Measurements from ENCODE around the gene NPAS2. TPM values are rescaled to one million over a fixed set of nuclear protein-coding genes. Genes with fewer than 3 reads are reported as not detected.

Gene NPAS2
- polyA plus RNA-seq, 3 donors: 10.6 to 12.0 (median 11.5) TPM

DNA sequence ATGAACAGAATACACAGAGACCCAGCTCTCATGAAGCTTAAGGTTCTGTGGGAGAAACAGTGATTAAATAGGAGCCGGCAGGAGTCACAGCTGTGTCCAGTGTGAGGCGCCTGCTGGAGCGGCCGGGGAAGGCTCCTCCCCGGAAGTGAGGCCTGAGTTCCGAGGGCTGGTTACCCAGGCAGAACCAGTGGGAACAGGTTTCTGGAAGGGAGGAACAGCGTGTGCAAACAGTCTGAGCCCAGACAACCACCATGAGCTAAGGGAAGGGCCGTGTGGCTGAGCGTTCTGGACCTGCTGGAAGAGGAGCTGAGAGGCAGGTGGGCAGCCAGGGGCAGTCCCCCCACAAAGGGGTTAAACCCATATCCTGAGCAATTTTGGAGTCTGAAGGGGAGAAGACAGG, 26.0 kb upstream of the NPAS2 start:
- no peak for DNase-seq (ENCODE audit: low read depth in 3 of 3, low spot score in 2 of 3)

DNA sequence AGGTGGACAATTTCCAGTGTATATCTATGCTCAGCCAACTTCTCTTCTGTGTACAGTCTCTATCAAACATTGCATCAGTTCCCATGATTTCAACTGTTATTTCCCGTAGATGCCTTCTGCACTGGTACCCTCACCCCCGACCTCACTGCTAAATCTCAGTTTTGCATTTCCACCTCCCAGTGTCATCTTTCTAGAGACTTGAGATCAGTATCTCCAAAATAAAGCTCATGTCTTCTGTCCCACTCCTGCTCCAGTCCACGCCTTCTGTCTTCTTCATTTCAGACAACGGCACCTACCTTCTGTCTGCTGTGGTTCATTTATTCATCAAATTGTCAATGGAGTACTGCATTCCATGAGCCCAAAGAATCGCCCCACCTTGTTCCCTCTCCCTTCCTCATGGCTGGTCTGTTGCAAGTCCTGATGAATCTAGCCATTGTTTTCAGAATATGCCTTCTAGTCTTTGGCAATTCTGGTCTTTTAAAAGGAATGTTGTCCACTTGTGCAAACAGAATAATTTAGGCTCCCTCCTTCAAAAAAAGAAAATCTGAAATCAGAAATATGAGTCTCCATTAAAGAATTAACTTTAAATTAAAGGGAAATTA, 23.3 kb upstream of the NPAS2 start:
- no peak for DNase-seq (ENCODE audit: low read depth in 3 of 3, low spot score in 2 of 3)

DNA sequence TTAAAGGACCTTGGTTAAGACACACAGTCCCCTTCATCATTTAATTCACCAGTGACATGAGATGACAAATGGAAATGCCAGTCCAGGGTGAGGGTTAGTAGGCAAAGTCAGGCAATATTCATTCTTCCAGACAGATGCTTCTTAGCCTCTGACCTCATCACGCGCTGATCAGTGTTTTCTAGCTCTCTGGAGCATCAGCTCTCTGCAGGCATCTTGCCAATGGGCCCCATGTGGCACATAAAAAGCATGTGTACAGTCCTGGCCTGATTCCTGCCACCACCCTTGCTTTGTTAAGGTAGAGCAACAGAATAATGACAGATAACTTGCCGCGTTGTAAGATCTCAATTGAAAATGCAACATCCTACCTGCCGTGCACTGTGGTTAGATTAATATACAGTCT, 20.3 kb upstream of the NPAS2 start:
- no peak for DNase-seq (ENCODE audit: low read depth in 3 of 3, low spot score in 2 of 3)

DNA sequence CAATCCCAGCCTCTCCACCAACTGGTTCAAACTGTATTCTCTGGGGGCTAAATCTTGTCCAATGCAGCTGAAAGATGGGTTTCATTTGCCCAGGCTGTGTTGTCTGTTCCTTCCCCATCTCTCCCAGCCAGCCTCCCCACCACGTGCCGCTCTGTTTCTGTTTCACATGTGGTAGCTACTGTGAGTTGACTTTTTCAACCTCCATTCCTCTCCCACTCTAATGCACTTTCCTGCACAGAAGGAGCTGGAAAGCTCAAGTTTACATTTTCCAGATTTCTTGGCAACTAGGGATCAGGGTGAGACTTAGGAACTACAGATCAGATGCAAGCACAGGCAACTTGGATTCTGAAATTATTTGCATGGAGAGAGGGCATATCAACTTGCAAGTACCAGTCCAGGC, 19.0 kb upstream of the NPAS2 start:
- no peak for DNase-seq (ENCODE audit: low read depth in 3 of 3, low spot score in 2 of 3)

DNA sequence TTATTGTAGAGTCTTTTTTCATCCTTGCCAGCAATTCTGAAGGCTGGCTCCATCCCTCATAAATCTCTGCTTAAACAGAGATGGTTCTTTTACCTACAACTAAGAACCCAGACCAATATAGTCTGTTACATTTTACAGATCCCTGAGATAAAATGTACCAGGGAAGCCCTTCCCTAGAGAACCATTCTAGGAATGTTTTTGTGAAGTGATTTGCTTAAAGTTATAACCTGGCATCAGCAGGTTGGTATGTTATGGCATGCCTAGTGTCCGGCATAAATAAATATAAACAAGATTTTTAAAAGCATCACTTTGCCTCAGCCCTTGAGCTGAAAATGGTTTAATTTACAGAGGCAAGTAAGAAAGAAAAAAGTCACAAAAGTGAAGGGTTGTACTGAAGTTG, 18.5 kb upstream of the NPAS2 start:
- no peak for DNase-seq (ENCODE audit: low read depth in 3 of 3, low spot score in 2 of 3)

DNA sequence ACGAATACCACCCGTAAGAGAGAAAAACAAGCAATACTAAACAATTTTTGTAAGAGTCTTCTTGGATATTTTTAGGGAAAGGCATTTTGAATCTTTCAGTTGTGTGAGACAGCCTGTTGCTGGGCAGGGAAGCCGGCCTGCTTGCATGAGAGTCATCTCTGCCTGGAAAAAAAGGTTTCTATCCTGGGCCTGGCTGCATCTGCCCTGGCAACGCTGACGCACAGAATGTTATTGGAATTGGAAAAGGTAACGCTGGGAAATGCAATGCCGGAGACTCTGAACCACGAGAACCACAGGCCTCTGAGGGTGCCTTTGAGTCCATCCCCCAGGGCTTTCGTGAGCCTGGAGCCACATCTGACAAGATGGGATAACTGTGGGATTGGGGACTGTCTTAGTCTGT, 17.9 kb upstream of the NPAS2 start:
- DNase-seq (ENCODE audit: low read depth in 3 of 3, low spot score in 2 of 3): no peak

DNA sequence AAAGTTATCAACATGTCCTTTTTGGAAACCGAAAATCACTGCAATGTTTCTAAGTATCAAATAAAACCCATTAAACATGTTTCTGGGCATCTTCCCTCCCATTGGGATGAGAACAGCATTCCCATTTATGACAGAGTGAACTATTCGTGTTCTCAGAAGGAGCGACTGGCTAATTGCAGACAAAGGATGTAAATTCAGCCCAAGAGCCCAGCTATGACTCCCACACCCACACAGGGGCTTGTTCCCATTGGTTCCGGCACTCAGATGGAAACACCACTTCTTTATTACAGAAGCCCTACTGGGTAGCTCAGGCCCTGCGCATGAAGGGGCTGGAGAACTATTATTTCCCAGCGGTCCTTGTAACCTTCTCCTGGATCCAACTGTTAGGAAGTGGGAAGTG, 16.6 kb upstream of the NPAS2 start:
- DNase-seq (ENCODE audit: low read depth in 3 of 3, low spot score in 2 of 3): no peak

DNA sequence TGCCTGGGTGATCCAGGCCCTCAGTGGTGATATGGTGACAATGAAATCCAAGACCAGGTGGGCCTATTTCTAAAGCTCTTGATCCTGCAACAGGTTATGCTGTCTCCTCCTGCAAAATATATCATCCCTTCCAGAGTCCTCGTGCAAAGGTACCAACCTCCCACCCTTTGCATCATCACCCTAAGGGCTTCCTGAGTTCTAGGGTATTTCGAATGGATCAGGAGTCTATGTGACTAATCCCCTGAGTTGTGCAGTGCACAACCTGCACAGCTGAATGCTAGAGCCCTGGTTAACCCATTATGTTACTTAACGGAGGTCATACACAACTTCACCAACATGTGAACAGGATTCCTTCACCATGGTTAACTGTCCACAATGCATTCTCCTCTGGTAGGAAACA, 13.4 kb upstream of the NPAS2 start:
- no peak for DNase-seq (ENCODE audit: low read depth in 3 of 3, low spot score in 2 of 3)

DNA sequence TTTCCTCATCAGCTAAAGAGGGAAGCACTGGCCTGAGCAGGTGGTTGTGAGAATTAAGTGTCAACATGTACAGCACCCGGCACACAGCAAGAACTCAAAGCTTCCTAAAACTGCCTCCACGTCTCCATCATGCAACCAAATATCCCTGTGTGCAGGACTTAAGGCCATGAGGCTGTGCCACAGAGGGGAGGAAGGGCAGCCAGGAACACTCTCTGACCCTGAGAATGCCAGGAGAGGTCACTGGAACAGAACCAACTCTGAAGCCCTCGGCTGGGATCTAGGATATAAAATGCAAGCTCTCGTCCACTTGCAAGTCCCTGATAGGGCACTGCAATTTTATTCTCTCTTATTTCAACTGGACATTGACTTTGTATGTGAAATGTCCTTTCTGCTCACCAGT, 12.2 kb upstream of the NPAS2 start:
- no peak for DNase-seq (ENCODE audit: low read depth in 3 of 3, low spot score in 2 of 3)

DNA sequence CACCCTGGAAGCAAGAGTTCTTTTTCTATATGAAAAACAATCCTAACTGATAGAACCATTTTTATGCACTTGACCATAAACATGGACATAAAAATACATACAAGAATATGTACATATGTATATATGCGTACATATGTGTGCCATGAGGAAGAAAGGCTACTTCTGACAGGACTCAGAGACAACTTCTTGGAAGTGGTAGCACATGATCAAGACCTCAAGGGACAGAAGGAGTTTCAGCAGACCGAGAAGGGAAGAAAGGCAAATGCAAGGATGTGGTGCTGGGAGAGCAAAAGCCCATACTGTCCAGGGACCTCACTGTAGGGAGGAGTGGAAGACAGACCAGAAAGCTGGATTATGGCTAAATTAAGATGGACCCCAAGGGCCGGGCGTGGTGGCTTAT, 11.4 kb upstream of the NPAS2 start:
- no peak for DNase-seq (ENCODE audit: low read depth in 3 of 3, low spot score in 2 of 3)

DNA sequence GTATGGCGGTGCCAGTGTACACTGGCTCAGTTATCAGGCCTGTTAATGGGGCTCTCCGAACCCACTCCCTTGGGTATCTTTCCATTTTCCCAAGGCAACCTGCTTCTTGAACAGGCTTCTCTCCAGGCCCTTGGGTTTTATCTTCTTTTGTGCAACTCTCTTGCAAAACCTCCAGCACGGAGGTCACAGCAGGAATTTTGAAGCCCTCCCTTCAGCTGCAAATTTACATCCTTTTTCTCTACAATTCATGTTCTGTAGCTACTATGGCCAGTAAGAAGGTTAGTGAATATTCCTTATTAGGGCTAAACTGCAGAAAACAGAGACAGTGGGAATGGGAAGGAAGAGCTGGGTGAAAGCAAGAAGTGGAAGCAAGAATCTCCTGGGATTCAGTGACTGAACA, 10.4 kb upstream of the NPAS2 start:
- DNase-seq (ENCODE audit: low read depth in 3 of 3, low spot score in 2 of 3): no peak

DNA sequence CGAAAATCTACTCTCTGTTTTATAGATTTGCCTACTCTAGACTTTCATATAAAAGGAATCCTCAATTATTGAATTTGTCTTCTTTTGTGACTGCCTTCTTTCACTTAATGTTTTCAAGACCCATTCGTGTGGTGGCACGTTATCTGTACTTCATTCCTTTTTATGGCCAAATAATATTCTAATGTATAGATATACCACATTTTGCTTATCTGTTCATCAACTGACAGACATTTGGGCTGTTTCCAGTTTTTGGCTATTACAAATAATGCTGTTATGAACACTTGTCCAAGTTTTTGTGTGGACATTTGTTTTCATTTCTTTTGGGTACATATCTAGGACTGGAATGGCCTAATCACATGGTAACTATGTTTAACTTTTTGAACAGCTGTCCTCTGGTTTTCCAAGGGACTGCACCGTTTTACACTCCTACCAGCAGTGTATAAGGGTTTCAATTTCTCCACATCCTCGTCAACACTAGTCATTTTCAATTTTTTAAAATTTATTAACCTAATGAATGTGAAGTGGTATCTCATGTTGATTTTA, 9.3 kb upstream of the NPAS2 start:
- no peak for DNase-seq (ENCODE audit: low read depth in 3 of 3, low spot score in 2 of 3)

DNA sequence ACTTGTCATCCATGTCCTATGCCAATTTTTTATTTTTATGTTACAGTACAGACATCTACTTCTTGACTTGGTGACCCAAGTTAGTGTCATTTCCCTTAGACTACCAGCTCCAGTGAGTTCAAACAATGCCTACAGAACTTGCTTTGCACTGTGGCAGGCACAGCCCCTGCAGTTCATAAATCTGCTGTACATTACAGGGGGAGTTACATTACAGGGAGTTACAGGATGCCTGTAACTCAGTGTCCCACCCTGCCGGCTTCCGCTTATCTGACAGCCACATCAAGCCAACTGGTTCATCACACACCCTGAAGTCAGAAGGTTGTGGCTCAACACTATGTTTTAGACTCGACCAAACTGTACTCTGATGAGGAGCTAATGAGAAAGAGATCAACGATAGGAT, 7.8 kb upstream of the NPAS2 start:
- DNase-seq (ENCODE audit: low read depth in 3 of 3, low spot score in 2 of 3): no peak

DNA sequence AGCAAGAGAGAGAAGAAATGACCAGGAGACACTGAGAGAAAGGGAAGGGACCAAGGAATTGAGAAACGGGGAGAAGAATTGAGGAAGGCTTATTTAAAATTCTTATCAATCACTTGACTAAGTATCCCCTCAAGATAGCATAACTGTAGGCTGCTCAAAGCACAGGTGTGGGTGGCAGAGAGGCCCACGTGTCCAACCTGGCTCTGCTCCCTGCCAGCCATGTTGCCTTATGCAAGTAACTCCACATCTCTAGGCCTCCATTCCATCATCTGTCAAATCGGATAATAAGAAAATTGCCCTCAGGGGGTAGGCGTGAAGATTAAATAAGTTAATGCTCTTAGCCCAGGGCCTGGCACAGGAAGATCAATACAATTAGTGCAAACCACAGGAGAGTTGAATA, 7.4 kb upstream of the NPAS2 start:
- DNase-seq (ENCODE audit: low read depth in 3 of 3, low spot score in 2 of 3): no peak

DNA sequence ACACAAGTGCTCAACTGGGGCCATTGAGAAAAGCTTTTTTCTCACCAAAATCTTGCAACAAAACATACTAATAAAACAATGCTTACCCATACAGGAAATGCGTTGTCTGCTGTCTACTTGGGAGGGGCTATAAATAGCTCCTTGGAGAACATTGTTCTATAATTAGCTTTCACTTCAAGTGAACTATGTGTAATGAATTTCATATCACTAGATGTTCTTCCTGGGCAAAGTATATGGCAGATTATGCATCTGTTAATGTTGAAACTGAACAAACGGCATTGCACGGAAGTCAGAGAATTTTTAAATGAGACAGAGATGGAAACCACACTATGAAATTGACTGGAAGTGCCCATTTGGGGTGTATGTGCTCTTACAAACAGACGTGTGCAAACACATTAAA, 6.4 kb upstream of the NPAS2 start:
- DNase-seq (ENCODE audit: low read depth in 3 of 3, low spot score in 2 of 3): no peak

DNA sequence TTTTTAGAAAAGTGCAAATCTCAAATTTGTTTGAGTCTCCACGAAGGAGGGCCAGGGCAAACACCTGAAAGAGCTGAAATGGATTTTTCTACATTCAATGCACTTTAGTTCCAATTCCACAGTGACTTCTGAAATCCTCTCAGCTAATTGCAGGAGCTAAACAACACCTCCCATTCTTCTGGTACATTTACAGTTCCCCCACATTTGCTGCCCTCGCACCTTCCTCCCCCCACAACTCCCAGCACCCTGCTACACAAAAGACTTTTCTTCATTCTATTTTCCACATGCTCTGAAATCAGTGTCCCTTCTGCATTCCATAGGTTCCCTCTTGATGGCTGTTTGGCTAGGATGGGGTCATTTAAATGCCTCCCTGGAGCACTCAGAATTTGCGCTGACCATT, 5.9 kb upstream of the NPAS2 start:
- DNase-seq (ENCODE audit: low read depth in 3 of 3, low spot score in 2 of 3): no peak

DNA sequence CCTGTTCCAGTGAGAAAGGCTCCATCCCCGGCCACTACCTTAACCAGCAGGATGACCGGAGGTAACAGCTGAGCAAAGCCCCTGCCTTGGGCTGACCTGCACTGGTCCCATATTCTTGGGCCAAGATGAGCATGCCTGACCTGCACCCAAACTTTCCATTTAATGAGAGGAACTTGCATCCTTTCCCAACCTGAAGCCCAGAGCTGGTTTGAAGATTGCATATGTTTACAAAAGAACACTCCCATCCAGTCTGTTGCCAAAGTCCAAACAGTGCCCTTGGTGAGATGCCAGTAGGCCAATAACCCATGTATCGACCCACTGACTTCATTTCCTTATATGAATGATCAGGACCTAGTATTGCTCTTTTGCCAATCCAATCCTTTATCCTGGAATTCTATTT, 5.5 kb upstream of the NPAS2 start:
- no peak for DNase-seq (ENCODE audit: low read depth in 3 of 3, low spot score in 2 of 3)

DNA sequence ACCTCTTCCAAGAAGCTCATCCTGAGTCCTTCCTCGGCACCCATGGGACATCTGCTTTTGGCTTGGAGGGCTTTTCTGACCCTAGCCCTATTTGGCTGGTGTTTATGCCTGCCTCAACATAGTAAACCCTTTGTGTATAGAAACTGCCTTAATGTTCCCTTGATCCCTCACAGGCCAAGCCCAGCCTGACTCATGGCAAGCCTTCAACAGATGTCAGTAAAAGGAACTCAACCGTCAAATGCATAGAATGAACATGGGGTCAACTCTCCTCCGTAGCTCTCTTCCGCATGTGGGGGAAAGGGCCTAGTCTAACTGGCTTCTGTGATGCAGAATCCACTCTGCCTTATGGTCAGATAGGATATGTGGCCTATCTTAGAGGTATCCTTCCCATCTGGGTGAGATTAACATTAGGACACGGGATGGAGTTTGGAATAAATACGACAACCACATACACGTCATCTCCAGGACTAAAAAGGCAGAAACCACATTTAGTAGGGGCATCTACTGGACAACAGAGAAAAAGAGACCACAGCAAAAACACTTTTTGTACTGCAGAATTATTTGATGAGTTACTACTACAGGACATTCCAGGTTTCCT, 2.5 kb upstream of the NPAS2 start:
- DNase-seq (ENCODE audit: low read depth in 3 of 3, low spot score in 2 of 3): no peak

DNA sequence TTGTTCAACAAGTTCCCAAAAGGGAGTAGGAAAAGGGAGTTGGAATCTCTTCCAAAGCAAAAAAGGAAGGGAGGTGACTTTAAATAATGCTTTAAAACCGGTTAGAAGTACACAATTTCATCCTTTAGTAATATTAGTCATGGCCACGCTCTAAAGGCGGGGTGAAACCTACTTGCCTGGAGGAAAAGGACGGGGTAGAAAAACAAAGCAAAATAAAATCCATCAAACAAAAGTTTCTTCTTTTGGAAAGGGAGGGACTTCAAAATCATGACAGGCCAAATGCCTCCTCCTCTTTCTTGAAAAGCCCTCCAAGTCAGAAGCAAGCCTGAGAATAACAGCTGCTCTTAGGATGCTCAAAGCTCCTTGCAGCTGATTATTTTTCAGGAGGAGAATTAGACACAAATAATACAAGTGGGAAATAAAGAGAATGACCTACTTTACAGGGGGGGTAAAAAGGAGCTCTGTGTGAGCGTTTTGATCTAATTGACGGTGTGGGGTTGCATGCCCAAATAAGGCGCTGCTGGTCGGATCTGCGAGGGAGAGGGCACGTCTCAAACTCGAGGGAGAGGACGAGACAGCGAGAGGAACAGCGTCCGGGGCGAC, 1.8 kb upstream of the NPAS2 start:
- DNase-seq (ENCODE audit: low read depth in 3 of 3, low spot score in 2 of 3): no peak

DNA sequence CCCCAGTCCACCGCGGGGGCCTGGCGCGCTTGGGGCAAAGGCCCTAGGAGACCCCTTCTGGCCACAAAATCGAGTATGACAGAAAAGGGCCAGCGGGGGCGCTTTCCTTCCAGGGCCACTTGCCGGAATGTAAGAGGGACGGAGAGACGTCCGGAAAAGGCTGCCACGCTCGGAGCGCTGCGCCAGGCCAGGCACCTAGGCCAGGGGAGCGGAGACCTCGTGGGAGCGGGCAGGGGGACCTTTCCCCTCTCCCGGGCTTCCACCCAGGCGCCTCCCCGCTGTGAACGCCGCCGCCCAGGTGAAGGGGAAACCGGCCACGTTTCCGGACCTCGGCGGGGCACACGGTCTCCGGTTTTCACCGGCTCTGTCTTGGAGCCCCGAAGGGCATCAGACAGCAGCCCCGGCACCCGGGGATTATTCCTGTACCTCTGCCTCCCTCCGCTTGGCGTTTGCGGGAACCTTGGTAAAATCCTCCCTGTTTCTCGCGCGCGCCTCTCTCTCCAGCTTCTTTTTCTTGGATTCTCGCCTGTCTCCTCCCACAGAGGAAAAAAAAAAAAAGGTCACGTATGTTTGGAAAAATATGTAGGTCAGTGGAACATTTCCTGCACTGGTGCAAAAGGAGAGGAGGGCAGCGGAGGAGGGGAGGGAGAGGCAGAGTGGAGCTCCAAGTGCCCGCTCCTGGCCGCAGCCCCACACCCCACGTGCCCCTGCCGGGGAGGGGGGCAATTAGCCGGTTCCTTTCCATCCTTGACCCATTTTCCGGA, 1.2 kb upstream of the NPAS2 start:
- no peak for DNase-seq (ENCODE audit: low read depth in 3 of 3, low spot score in 2 of 3)

DNA sequence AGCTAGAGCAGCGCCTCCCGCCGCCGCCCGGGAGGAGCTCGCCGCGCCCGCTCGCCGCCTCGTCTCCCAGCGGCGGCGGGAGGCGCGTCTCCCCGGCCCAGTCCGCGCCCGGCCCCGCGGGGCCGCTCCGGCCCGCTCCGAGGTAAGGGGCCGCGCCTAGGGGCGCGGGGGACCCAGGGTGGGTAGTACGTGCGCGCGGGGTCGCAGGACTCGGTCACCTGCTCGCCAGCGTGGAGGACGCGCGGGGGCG, 259 bp downstream of the NPAS2 start:
- no peak for DNase-seq (ENCODE audit: low read depth in 3 of 3, low spot score in 2 of 3)

All from right renal cortex interstitium (tissue), 3 donors.